ENCODE data around the gene IPO4.

IPO4 gene

DNA sequence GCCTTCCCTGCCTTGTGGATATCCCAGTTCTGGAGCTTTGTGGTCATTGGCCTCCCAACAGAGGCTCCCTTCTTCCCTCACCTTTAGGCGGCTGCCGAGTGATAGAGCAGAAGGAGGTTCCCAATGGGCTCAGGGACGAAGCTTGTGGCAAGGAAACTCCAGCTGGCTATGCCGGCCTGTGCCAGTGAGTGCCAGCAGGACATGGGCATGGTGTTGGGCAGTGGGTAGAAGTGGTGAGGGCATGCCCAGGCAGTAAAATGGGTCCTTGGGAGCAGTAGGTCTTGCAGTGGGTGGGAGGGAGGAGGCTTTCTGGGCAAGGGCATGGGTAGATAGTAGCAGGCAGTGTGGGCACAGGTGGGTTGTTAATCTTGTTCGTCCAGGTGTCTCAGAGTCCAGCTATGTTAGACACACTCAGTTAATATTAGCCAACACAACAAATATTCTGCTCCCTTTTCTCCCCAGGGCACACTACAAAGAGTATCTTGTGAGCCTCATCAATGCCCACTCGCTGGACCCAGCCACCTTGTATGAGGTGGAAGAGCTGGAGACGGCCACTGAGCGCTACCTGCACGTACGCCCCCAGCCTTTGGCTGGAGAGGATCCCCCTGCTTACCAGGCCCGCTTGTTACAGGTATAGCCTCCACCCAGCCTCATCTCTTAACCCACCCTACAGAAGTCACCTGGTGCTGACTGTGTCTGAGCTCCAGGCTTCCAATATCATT, 28.7 kb downstream of the IPO4 start:
- no peak for DNase-seq (ENCODE audit: low read depth)
- H3K4me3 ChIP-seq (ENCODE audit: low read depth, low read length), result no peak overlapping the region
- TF ChIP-seq CTCF (IDR thresholded peaks at IDR 0.05; ENCODE audit: low read depth, low read length, missing control alignments), result no peak

- DNase-seq (ENCODE audit: low read depth), result no peak
Measured at GRCh38 chr14:24157331-24157730, 31.3 kb downstream of the IPO4 start.

DNA sequence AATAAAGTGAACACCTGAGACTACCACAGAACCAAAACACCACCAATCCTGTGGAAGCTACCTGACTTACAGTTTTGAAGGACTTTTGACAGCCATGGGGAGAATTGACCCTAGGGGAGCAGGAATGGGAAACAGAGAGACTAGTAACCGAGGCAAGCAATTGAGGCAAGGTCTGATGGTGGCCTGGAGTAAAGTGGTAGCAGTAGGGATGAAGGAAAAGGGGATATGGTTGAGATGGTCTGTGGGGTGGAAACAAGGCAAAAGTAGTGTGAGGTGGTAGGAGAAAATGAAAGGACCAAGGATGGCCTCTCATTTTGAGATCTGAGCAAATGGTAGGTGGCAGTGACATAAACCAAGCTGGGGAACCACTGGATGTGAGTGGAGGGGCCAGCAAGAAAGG, 31.8 kb downstream of the IPO4 start:
- H3K4me3 ChIP-seq (ENCODE audit: low read depth, low read length), result no peak overlapping the region
- no peak for DNase-seq (ENCODE audit: low read depth)
- TF ChIP-seq CTCF (IDR thresholded peaks at IDR 0.05; ENCODE audit: low read depth, low read length, missing control alignments), result no peak

More at GRCh38 chr14:24157331-24157730, 31.3 kb downstream of the IPO4 start:
- no peak overlapping the region for H3K4me3 ChIP-seq (ENCODE audit: low read depth, low read length)
- no peak for TF ChIP-seq CTCF (IDR thresholded peaks at IDR 0.05; ENCODE audit: low read depth, low read length, missing control alignments)

DNA sequence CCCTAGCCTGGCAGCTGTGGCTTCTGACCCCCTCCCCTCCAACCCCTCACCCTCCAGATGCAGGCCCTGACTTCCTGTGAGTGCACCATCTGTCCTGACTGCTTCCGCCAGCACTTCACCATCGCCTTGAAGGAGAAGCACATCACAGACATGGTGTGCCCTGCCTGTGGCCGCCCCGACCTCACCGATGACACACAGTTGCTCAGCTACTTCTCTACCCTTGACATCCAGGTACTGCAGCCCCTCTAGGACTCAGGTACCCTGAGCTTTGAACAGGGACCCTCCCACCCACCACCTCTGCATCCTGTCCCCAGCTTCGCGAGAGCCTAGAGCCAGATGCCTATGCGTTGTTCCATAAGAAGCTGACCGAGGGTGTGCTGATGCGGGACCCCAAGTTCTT, 33.5 kb downstream of the IPO4 start:
- H3K4me3 ChIP-seq (ENCODE audit: low read depth, low read length), result no peak overlapping the region
- no peak for DNase-seq (ENCODE audit: low read depth)
- no peak for TF ChIP-seq CTCF (IDR thresholded peaks at IDR 0.05; ENCODE audit: low read depth, low read length, missing control alignments)

DNA sequence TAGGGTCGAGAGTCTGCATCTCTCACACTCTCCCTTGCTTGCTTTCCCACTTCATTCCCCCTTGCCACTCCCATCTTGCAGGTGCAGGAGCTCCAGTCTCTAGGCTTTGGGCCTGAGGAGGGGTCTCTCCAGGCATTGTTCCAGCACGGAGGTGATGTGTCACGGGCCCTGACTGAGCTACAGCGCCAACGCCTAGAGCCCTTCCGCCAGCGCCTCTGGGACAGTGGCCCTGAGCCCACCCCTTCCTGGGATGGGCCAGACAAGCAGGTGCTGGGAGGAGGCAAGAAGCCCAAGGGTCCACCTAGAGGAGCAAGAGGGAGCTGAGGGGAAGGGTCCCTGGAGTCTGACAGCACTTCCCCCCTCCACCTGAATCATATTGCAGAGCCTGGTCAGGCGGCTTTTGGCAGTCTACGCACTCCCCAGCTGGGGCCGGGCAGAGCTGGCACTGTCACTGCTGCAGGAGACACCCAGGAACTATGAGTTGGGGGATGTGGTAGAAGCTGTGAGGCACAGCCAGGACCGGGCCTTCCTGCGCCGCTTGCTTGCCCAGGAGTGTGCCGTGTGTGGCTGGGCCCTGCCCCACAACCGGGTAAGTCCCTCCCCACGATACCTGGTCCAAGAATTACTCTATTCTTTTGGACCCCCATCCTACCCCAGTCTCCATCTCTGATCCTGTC, 37.1 kb downstream of the IPO4 start:
- no peak for DNase-seq (ENCODE audit: low read depth)
- H3K4me3 ChIP-seq (ENCODE audit: low read depth, low read length), result no peak overlapping the region
- no peak for TF ChIP-seq CTCF (IDR thresholded peaks at IDR 0.05; ENCODE audit: low read depth, low read length, missing control alignments)

DNA sequence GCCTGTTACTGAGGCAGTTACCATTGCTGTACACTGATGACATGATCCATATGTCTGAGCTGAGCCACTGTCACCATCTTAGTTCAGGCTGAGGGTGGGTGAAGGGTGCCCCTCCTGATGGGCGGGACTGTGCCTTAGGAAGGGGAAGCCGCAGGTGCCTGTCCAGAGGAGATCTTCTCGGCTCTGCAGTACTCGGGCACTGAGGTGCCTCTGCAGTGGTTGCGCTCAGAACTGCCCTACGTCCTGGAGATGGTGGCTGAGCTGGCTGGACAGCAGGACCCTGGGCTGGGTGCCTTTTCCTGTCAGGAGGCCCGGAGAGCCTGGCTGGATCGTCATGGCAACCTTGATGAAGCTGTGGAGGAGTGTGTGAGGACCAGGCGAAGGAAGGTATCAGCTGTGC, 37.6 kb downstream of the IPO4 start:
- DNase-seq (ENCODE audit: low read depth), result no peak
- TF ChIP-seq CTCF (IDR thresholded peaks at IDR 0.05; ENCODE audit: low read depth, low read length, missing control alignments), result no peak
- H3K4me3 ChIP-seq (ENCODE audit: low read depth, low read length), result no peak overlapping the region

DNA sequence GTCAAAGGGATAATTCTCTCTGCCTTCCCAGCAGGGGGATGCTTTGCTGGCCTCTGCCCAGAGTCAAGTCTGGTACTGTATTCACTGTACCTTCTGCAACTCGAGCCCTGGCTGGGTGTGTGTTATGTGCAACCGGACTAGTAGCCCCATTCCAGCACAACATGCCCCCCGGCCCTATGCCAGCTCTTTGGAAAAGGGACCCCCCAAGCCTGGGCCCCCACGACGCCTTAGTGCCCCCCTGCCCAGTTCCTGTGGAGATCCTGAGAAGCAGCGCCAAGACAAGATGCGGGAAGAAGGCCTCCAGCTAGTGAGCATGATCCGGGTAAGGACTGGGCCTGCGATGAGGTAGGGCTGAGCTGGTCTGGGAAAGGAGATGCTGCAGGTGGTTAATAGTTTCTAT, 38.0 kb downstream of the IPO4 start:
- no peak for DNase-seq (ENCODE audit: low read depth)
- no peak overlapping the region for H3K4me3 ChIP-seq (ENCODE audit: low read depth, low read length)
- no peak for TF ChIP-seq CTCF (IDR thresholded peaks at IDR 0.05; ENCODE audit: low read depth, low read length, missing control alignments)

All from GM12864 (cell line).